Femur (tissue), 1 donor: Measurements from ENCODE around the gene SDHAF3.

ENCODE experiments used
- DNase-seq: peaks from one replicate; pipeline ENCODE4 v3.0.0-alpha.2; 2017

SDHAF3 gene

GRCh38 chr7:97224316-97224715 is 106.8 kb downstream of the SDHAF3 start:
- no peak for DNase-seq

- no peak for DNase-seq
Observed at GRCh38 chr7:97226541-97226940, 109.0 kb downstream of the SDHAF3 start.
